ENCODE results near the gene CEBPG.

Gene CEBPG

GRCh38 chr19:33382982-33383381 is 9.5 kb downstream of the CEBPG start:
- no peak for ATAC-seq (ENCODE audit: low read depth)

GRCh38 chr19:33383720-33384292 is 10.3 kb downstream of the CEBPG start:
- Histone ChIP-seq H3K9me3 (ENCODE audit: severe bottlenecking) (no peaks in the 10 kb centered on the region), H3K36me3 (ENCODE audit: low read depth) (peaks cover 62% of the 10 kb centered on the region)
- ATAC-seq (ENCODE audit: low read depth) = no peak

More at GRCh38 chr19:33382982-33383381, 9.5 kb downstream of the CEBPG start:
- Histone ChIP-seq H3K4me1 (ENCODE audit: insufficient read depth, poor library complexity, severe bottlenecking) (no peaks in the 10 kb centered on the region), H3K9me3 (ENCODE audit: severe bottlenecking) (no peaks in the 10 kb centered on the region), H3K4me3 (ENCODE audit: severe bottlenecking) (no peak overlapping the region), H3K36me3 (ENCODE audit: low read depth) (peaks cover 71% of the 10 kb centered on the region), H3K27ac (ENCODE audit: poor library complexity, severe bottlenecking) (no peak overlapping the region), H3K27me3 (ENCODE audit: insufficient read depth, poor library complexity, severe bottlenecking) (no peaks in the 10 kb centered on the region)
- DNase-seq (ENCODE audit: low spot score) = no peak
- TF ChIP-seq CTCF (IDR thresholded peaks at IDR 0.05; ENCODE audit: poor library complexity, severe bottlenecking) = no peak

GRCh38 chr19:33384983-33385382 is 11.5 kb downstream of the CEBPG start:
- Histone ChIP-seq H3K4me1 (ENCODE audit: insufficient read depth, poor library complexity, severe bottlenecking) (no peaks in the 10 kb centered on the region), H3K9me3 (ENCODE audit: severe bottlenecking) (no peaks in the 10 kb centered on the region), H3K27ac (ENCODE audit: poor library complexity, severe bottlenecking) (no peak overlapping the region), H3K36me3 (ENCODE audit: low read depth) (peaks cover 51% of the 10 kb centered on the region), H3K27me3 (ENCODE audit: insufficient read depth, poor library complexity, severe bottlenecking) (no peaks in the 10 kb centered on the region), H3K4me3 (ENCODE audit: severe bottlenecking) (no peak overlapping the region)
- no peak for TF ChIP-seq CTCF (IDR thresholded peaks at IDR 0.05; ENCODE audit: poor library complexity, severe bottlenecking)
- no peak for ATAC-seq (ENCODE audit: low read depth)
- DNase-seq (ENCODE audit: low spot score) = no peak

More at GRCh38 chr19:33383720-33384292, 10.3 kb downstream of the CEBPG start:
- no peak for DNase-seq (ENCODE audit: low spot score)
- H3K27ac ChIP-seq (ENCODE audit: poor library complexity, severe bottlenecking) = no peak overlapping the region
- H3K4me1 ChIP-seq (ENCODE audit: insufficient read depth, poor library complexity, severe bottlenecking) = no peaks in the 10 kb centered on the region
- no peak overlapping the region for H3K4me3 ChIP-seq (ENCODE audit: severe bottlenecking)
- no peak for TF ChIP-seq CTCF (IDR thresholded peaks at IDR 0.05; ENCODE audit: poor library complexity, severe bottlenecking)
- no peaks in the 10 kb centered on the region for H3K27me3 ChIP-seq (ENCODE audit: insufficient read depth, poor library complexity, severe bottlenecking)

- Histone ChIP-seq H3K4me1 (ENCODE audit: insufficient read depth, poor library complexity, severe bottlenecking) (peaks cover 5% of the 10 kb centered on the region), H3K27ac (ENCODE audit: poor library complexity, severe bottlenecking) (no peak overlapping the region), H3K27me3 (ENCODE audit: insufficient read depth, poor library complexity, severe bottlenecking) (no peaks in the 10 kb centered on the region), H3K36me3 (ENCODE audit: low read depth) (peaks cover 41% of the 10 kb centered on the region), H3K4me3 (ENCODE audit: severe bottlenecking) (no peak overlapping the region), H3K9me3 (ENCODE audit: severe bottlenecking) (no peaks in the 10 kb centered on the region)
- TF ChIP-seq CTCF (IDR thresholded peaks at IDR 0.05; ENCODE audit: poor library complexity, severe bottlenecking) = no peak
- DNase-seq (ENCODE audit: low spot score) (no peak), ATAC-seq (ENCODE audit: low read depth) (no peak)
Measured at GRCh38 chr19:33385956-33386355, 12.4 kb downstream of the CEBPG start.

- no peaks in the 10 kb centered on the region for H3K9me3 ChIP-seq (ENCODE audit: severe bottlenecking)
- ATAC-seq (ENCODE audit: low read depth) = no peak
- H3K27me3 ChIP-seq (ENCODE audit: insufficient read depth, poor library complexity, severe bottlenecking) = no peaks in the 10 kb centered on the region
- peaks cover 36% of the 10 kb centered on the region for H3K36me3 ChIP-seq (ENCODE audit: low read depth)
- TF ChIP-seq CTCF (IDR thresholded peaks at IDR 0.05; ENCODE audit: poor library complexity, severe bottlenecking) = no peak
- DNase-seq (ENCODE audit: low spot score) = no peak
- no peak overlapping the region for H3K27ac ChIP-seq (ENCODE audit: poor library complexity, severe bottlenecking)
- peaks cover 5% of the 10 kb centered on the region for H3K4me1 ChIP-seq (ENCODE audit: insufficient read depth, poor library complexity, severe bottlenecking)
- H3K4me3 ChIP-seq (ENCODE audit: severe bottlenecking) = no peak overlapping the region
Measured at GRCh38 chr19:33386361-33386858, 12.9 kb downstream of the CEBPG start.

Measured in RWPE2 (cell line).